Breast epithelium (tissue), 4 donors: Measurements from ENCODE around the gene PLXNA2. TPM values are rescaled to one million over a fixed set of nuclear protein-coding genes. Genes with fewer than 3 reads are reported as not detected.

ENCODE experiments used
- DNase-seq, 2 donors: peaks; one replicate each; pipeline ENCODE4 v3.0.0-alpha.2; 2019; ENCODE audit warnings: low spot score in 2 of 2
- H3K27ac ChIP-seq, 2 donors: fragments of 200-600 bp; sonication (generic) in 1 of 2; one replicate each; pipeline ENCODE4 v1.5.1; 2016 to 2019; ENCODE audit warnings: mild to moderate bottlenecking in 1 of 2
- H3K27me3 ChIP-seq, 2 donors: fragments of 200-600 bp; sonication (generic) in 1 of 2; one replicate each; pipeline versions ENCODE4 v1.5.1 to v1.6.0; 2017 to 2019; ENCODE audit warnings: control low read depth in 1 of 2, mild to moderate bottlenecking in 1 of 2
- H3K36me3 ChIP-seq: fragments of 200-600 bp; one replicate; pipeline ENCODE4 v1.5.1; 2019
- H3K4me1 ChIP-seq, 2 donors: fragments of 200-600 bp; sonication (generic); one replicate each; pipeline ENCODE4 v1.5.1; 2016 to 2019; ENCODE audit warnings: control low read depth in 1 of 2
- H3K4me3 ChIP-seq, 3 donors: fragments of 200-600 bp; sonication (generic); 1 replicate in 2 of 3; 2 replicates in 1 of 3; pipeline ENCODE4 v1.5.1; 2016 to 2019; ENCODE audit warnings: mild to moderate bottlenecking in 3 of 3, moderate library complexity in 2 of 3
- H3K9me3 ChIP-seq, 2 donors: fragments of 200-600 bp; sonication (generic) in 1 of 2; one replicate each; pipeline ENCODE4 v1.5.1; 2016 to 2019; ENCODE audit warnings: control low read depth in 1 of 2
- CTCF ChIP-seq, 3 donors: fragments of 450-650 bp; IDR thresholded peaks; one replicate each; pipeline ENCODE4 v1.5.1; 2016 to 2017; ENCODE audit warnings: antibody characterized with exemption in 3 of 3, mild to moderate bottlenecking in 3 of 3, moderate library complexity in 3 of 3
- POLR2A ChIP-seq: fragments of 450-650 bp; IDR thresholded peaks from one replicate; pipeline ENCODE4 v1.6.1; 2016; ENCODE audit warnings: antibody characterized with exemption, mild to moderate bottlenecking, moderate library complexity
- POLR2AphosphoS5 ChIP-seq, 3 donors: sonication (generic); formaldehyde crosslinking; IDR thresholded peaks; one replicate each; pipeline ENCODE4 v1.6.1; 2017; ENCODE audit warnings: antibody characterized with exemption in 3 of 3
- intact Hi-C: fragments of 100-400 bp; cut with DNase I; formaldehyde crosslinking; loops from one replicate; pipeline ENCODE4 v1.15.1; 2023; ENCODE audit warnings: low total_unique reads
- total RNA-seq, 3 donors: library from RNA; depleted of rRNA; stranded (reverse); fragments of >200 nt; gene quantifications; one replicate each; pipeline ENCODE4 v1.1.0, GENCODE V29; 2016

PLXNA2 gene
- total RNA-seq, 3 donors from 2014 or later: 11.3 to 18.2 (median 11.5) TPM

GRCh38 chr1:208225954-208226937 lies 17.9 kb downstream of the PLXNA2 start:
- Histone ChIP-seq H3K36me3 (no peaks in the 10 kb centered on the region), H3K27ac (no peak overlapping the region), H3K4me1 (no peaks in the 10 kb centered on the region), H3K4me3 (no peak overlapping the region), H3K9me3 (no peaks in the 10 kb centered on the region), H3K27me3 (no peaks in the 10 kb centered on the region)
- intact Hi-C loops: no loop called here
- no peak for DNase-seq
- TF ChIP-seq CTCF (IDR thresholded peaks at IDR 0.05) (no peak), POLR2AphosphoS5 (IDR thresholded peaks at IDR 0.05) (no peak), POLR2A (no peak)

GRCh38 chr1:208224192-208224713 lies 19.9 kb downstream of the PLXNA2 start:
- H3K27ac ChIP-seq: no peak overlapping the region

GRCh38 chr1:208223136-208223535 lies 21.0 kb downstream of the PLXNA2 start:
- intact Hi-C loops: no loop called here
- no peaks in the 10 kb centered on the region for H3K27me3 ChIP-seq
- TF ChIP-seq CTCF (IDR thresholded peaks at IDR 0.05): no peak
- no peak for TF ChIP-seq POLR2A
- TF ChIP-seq POLR2AphosphoS5 (IDR thresholded peaks at IDR 0.05): no peak
- no peaks in the 10 kb centered on the region for H3K36me3 ChIP-seq
- H3K27ac ChIP-seq: no peak overlapping the region
- no peaks in the 10 kb centered on the region for H3K9me3 ChIP-seq
- H3K4me3 ChIP-seq: no peak overlapping the region
- peaks cover 0 to 11% of the 10 kb centered on the region in 2 donors for H3K4me1 ChIP-seq
- no peak for DNase-seq

More at GRCh38 chr1:208224192-208224713, 19.9 kb downstream of the PLXNA2 start:
- intact Hi-C loops: no loop called here
- H3K4me3 ChIP-seq: no peak overlapping the region
- DNase-seq: no peak
- TF ChIP-seq POLR2AphosphoS5 (IDR thresholded peaks at IDR 0.05): no peak
- TF ChIP-seq CTCF (IDR thresholded peaks at IDR 0.05): no peak
- TF ChIP-seq POLR2A: no peak
- no peaks in the 10 kb centered on the region for H3K27me3 ChIP-seq
- no peaks in the 10 kb centered on the region for H3K36me3 ChIP-seq
- H3K9me3 ChIP-seq: no peaks in the 10 kb centered on the region
- peaks cover 0 to 8% of the 10 kb centered on the region in 2 donors for H3K4me1 ChIP-seq

- Histone ChIP-seq H3K4me1 (peaks cover 0 to 11% of the 10 kb centered on the region in 2 donors), H3K27ac (no peak overlapping the region), H3K27me3 (no peaks in the 10 kb centered on the region), H3K4me3 (no peak overlapping the region), H3K36me3 (no peaks in the 10 kb centered on the region), H3K9me3 (no peaks in the 10 kb centered on the region)
- intact Hi-C loops: no loop called here
- no peak for DNase-seq
- TF ChIP-seq CTCF (IDR thresholded peaks at IDR 0.05): no peak
- no peak for TF ChIP-seq POLR2A
- TF ChIP-seq POLR2AphosphoS5 (IDR thresholded peaks at IDR 0.05): no peak
These were observed 21.6 kb downstream of the PLXNA2 start for GRCh38 chr1:208222376-208223126.
